ENCODE results near the gene SSBP3.

GRCh38 chr1:54372978-54373377 lies 33.2 kb downstream of the SSBP3 start:
- TF ChIP-seq, protein P1, sequence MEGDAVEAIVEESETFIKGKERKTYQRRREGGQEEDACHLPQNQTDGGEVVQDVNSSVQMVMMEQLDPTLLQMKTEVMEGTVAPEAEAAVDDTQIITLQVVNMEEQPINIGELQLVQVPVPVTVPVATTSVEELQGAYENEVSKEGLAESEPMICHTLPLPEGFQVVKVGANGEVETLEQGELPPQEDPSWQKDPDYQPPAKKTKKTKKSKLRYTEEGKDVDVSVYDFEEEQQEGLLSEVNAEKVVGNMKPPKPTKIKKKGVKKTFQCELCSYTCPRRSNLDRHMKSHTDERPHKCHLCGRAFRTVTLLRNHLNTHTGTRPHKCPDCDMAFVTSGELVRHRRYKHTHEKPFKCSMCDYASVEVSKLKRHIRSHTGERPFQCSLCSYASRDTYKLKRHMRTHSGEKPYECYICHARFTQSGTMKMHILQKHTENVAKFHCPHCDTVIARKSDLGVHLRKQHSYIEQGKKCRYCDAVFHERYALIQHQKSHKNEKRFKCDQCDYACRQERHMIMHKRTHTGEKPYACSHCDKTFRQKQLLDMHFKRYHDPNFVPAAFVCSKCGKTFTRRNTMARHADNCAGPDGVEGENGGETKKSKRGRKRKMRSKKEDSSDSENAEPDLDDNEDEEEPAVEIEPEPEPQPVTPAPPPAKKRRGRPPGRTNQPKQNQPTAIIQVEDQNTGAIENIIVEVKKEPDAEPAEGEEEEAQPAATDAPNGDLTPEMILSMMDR (IDR thresholded peaks at IDR 0.05): no peak
- TF ChIP-seq SP1 (CRISPR knock-in tag; conservative IDR thresholded peaks at IDR 0.05) (no peak), ZNF512 (CRISPR knock-in tag; IDR thresholded peaks at IDR 0.05; ENCODE audit: borderline replicate concordance) (no peak), STAT6 (CRISPR knock-in tag; conservative IDR thresholded peaks at IDR 0.05; ENCODE audit: low read depth) (no peak), ESRRA (CRISPR knock-in tag; IDR thresholded peaks at IDR 0.05; ENCODE audit: borderline replicate concordance) (no peak), MXD4 (CRISPR knock-in tag; IDR thresholded peaks at IDR 0.05; ENCODE audit: borderline replicate concordance) (no peak), E2F4 (CRISPR knock-in tag; IDR thresholded peaks at IDR 0.05; ENCODE audit: borderline replicate concordance, low read depth) (no peak), NR1H2 (CRISPR knock-in tag; IDR thresholded peaks at IDR 0.05) (no peak), GTF2I (CRISPR knock-in tag; conservative IDR thresholded peaks at IDR 0.05) (no peak), KAT7 (CRISPR knock-in tag; IDR thresholded peaks at IDR 0.05; ENCODE audit: borderline replicate concordance) (no peak)
- TF ChIP-seq, protein P2, sequence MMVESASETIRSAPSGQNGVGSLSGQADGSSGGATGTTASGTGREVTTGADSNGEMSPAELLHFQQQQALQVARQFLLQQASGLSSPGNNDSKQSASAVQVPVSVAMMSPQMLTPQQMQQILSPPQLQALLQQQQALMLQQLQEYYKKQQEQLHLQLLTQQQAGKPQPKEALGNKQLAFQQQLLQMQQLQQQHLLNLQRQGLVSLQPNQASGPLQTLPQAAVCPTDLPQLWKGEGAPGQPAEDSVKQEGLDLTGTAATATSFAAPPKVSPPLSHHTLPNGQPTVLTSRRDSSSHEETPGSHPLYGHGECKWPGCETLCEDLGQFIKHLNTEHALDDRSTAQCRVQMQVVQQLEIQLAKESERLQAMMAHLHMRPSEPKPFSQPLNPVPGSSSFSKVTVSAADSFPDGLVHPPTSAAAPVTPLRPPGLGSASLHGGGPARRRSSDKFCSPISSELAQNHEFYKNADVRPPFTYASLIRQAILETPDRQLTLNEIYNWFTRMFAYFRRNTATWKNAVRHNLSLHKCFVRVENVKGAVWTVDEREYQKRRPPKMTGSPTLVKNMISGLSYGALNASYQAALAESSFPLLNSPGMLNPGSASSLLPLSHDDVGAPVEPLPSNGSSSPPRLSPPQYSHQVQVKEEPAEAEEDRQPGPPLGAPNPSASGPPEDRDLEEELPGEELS (CRISPR knock-in tag; IDR thresholded peaks at IDR 0.05): no peak

All from WTC11 (cell line).